ENCODE measurements around the gene HDHD5. TPM values are rescaled to one million over a fixed set of nuclear protein-coding genes. Genes with fewer than 3 reads are reported as not detected.

Gene HDHD5
- total RNA-seq, 1 experiment from 2014 or later, result 51.8 TPM

DNA sequence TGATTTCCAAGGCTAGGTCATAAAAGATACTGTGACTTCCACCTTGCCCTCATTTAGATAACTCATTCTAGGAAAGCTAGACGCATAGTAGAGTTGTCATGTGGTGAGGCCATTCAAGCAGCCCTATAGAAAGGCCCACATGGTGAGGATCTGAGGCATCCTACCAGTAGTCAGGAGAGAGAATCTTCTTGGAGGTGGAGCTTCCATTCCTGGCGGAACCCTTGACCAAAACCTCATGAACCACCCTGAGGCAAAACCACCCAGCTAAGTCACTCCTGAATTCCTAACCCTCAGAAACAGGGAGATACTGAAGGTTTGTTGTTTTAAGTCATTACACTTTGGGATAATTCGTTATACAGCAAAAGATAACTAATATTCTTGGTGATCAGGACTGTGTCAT is 2.9 kb upstream of the HDHD5 start:
- Mint-ChIP-seq H3K27ac (ENCODE audit: low read depth, unreplicated experiment) (no peak overlapping the region), H3K4me3 (ENCODE audit: unreplicated experiment) (no peak overlapping the region), H3K4me1 (ENCODE audit: insufficient read depth, unreplicated experiment) (no peaks in the 10 kb centered on the region), H3K9me3 (ENCODE audit: unreplicated experiment) (no peaks in the 10 kb centered on the region), H3K36me3 (ENCODE audit: insufficient read depth, unreplicated experiment) (no peaks in the 10 kb centered on the region), H3K27me3 (ENCODE audit: insufficient read depth, unreplicated experiment) (no peaks in the 10 kb centered on the region)
- intact Hi-C loops (cut with micrococcal nuclease), result no loop called here
- ChIA-PET POLR2A (interaction anchor here (0.6 to 1.0 kb wide), 2 partner anchors 11 to 87 kb away, joined by 3 read pairs; no protein-coding TSS in a partner anchor), CTCF (interaction anchor here (0.6 to 6.6 kb wide), 4 partner anchors 10 to 89 kb away, joined by 3 to 74 read pairs (median 4); no protein-coding TSS in a partner anchor)
- BruUV-seq (replicated peaks), result no TSS peak
- no peak for DNase-seq (ENCODE audit: unreplicated experiment)
- TF ChIP-seq, protein P1, sequence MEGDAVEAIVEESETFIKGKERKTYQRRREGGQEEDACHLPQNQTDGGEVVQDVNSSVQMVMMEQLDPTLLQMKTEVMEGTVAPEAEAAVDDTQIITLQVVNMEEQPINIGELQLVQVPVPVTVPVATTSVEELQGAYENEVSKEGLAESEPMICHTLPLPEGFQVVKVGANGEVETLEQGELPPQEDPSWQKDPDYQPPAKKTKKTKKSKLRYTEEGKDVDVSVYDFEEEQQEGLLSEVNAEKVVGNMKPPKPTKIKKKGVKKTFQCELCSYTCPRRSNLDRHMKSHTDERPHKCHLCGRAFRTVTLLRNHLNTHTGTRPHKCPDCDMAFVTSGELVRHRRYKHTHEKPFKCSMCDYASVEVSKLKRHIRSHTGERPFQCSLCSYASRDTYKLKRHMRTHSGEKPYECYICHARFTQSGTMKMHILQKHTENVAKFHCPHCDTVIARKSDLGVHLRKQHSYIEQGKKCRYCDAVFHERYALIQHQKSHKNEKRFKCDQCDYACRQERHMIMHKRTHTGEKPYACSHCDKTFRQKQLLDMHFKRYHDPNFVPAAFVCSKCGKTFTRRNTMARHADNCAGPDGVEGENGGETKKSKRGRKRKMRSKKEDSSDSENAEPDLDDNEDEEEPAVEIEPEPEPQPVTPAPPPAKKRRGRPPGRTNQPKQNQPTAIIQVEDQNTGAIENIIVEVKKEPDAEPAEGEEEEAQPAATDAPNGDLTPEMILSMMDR (IDR thresholded peaks at IDR 0.05; ENCODE audit: unreplicated experiment), result no peak

DNA sequence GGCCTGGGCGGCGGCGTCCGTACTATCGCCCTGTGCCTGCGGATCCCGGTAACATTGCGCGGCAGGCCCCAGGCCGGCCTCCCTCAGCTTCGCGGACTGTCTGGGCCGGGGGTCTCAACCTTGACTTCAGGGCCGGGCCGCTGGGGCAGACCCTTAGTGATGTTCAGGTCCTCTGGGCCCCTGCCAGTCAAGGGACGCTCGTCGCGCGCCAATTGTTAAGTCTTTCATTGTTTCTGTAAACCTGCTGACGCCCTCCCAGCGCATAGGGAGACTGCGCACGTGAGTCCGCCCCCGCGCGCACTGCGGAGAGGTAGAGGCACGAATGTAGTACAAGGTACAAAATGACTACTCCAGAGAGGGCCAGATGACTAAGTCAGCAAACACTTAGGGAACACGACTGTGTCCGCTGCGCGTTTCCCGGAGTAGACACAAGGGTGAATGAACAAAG is 451 bp upstream of the HDHD5 start:
- peaks cover 13% of the 10 kb centered on the region for H3K4me1 Mint-ChIP-seq (ENCODE audit: insufficient read depth, unreplicated experiment)
- H3K27ac Mint-ChIP-seq (ENCODE audit: low read depth, unreplicated experiment), result peak overlapping the region; percentile 75
- H3K36me3 Mint-ChIP-seq (ENCODE audit: insufficient read depth, unreplicated experiment), result peaks cover 6% of the 10 kb centered on the region
- BruUV-seq (replicated peaks), result no TSS peak
- DNase-seq (ENCODE audit: unreplicated experiment), result peak; percentile 62
- ChIA-PET CTCF (interaction anchor here (0.7 to 6.6 kb wide), 6 partner anchors 9 to 606 kb away, joined by 3 to 74 read pairs (median 5); no protein-coding TSS in a partner anchor), POLR2A (interaction anchor here (0.7 to 4.4 kb wide), 10 partner anchors 9 to 342 kb away, joined by 3 to 51 read pairs (median 3); no protein-coding TSS in a partner anchor)
- no peaks in the 10 kb centered on the region for H3K9me3 Mint-ChIP-seq (ENCODE audit: unreplicated experiment)
- H3K4me3 Mint-ChIP-seq (ENCODE audit: unreplicated experiment), result peak overlapping the region; percentile 86
- no peaks in the 10 kb centered on the region for H3K27me3 Mint-ChIP-seq (ENCODE audit: insufficient read depth, unreplicated experiment)
- intact Hi-C loops (cut with micrococcal nuclease), result loop anchor here (1.0 to 2.0 kb wide), 3 partner anchors 12 to 85 kb away; partner anchors contain the start of gene IL17RA
- TF ChIP-seq, protein P1 (IDR thresholded peaks at IDR 0.05; ENCODE audit: unreplicated experiment), result no peak

DNA sequence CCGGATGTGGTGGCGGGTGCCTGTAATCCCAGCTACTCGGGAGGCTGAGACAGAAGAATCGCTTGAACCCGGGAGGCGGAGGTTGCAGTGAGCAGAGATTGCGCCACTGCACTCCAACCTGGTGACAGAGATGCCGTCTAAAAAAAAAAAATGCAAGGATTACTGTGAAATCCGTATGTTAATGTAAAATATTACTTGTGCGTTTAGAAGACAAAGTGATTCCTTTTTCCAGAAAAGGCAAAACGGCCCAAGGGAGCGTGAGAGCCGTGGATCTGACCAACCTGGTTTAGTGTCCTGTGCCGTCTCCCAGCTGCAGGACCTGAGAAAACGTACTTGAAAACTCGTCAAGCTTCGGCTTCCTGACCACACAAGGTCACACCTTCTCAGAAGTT is 905 bp downstream of the HDHD5 start:
- BruUV-seq (replicated peaks), result no TSS peak
- intact Hi-C loops (cut with micrococcal nuclease), result loop anchor here (2.0 kb wide), 2 partner anchors 73 to 83 kb away; partner anchors contain the start of gene IL17RA
- DNase-seq (ENCODE audit: unreplicated experiment), result no peak
- H3K27me3 Mint-ChIP-seq (ENCODE audit: insufficient read depth, unreplicated experiment), result no peaks in the 10 kb centered on the region
- H3K27ac Mint-ChIP-seq (ENCODE audit: low read depth, unreplicated experiment), result peak overlapping the region; percentile 75
- TF ChIP-seq, protein P1 (IDR thresholded peaks at IDR 0.05; ENCODE audit: unreplicated experiment), result no peak
- CTCF ChIA-PET, result interaction anchor here (0.7 to 6.6 kb wide), 6 partner anchors 10 to 344 kb away, joined by 3 to 74 read pairs (median 4); no protein-coding TSS in a partner anchor
- H3K4me1 Mint-ChIP-seq (ENCODE audit: insufficient read depth, unreplicated experiment), result peaks cover 13% of the 10 kb centered on the region
- H3K4me3 Mint-ChIP-seq (ENCODE audit: unreplicated experiment), result peak overlapping the region; percentile 86
- POLR2A ChIA-PET, result interaction anchor here (0.7 to 4.4 kb wide), 8 partner anchors 10 to 481 kb away, joined by 3 to 51 read pairs (median 3); no protein-coding TSS in a partner anchor
- H3K36me3 Mint-ChIP-seq (ENCODE audit: insufficient read depth, unreplicated experiment), result peaks cover 6% of the 10 kb centered on the region
- no peaks in the 10 kb centered on the region for H3K9me3 Mint-ChIP-seq (ENCODE audit: unreplicated experiment)

DNA sequence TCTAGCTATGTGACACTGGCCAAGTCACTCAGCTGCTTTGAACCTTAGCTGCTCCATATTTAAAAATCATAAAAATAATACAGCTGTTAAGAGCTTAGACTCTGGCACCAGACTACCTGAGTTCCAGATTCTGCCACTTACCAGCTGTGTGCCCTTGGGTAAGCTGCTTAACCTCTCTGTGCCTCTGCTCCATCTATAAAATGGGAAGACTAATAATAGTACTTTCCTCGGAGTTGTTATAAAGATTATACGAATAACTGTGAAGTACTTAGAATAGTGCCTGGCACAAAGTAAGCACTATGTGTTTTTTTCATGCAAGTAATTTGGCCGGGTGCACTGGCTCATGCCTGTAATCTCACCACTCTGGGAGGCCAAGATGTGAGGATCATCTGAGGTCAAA is 1.4 kb downstream of the HDHD5 start:
- no peak for DNase-seq (ENCODE audit: unreplicated experiment)
- BruUV-seq (replicated peaks), result TSS peak; percentile 56
- ChIA-PET CTCF (interaction anchor here (0.7 to 6.6 kb wide), 8 partner anchors 9 to 722 kb away, joined by 3 to 74 read pairs (median 6); no protein-coding TSS in a partner anchor), POLR2A (interaction anchor here (0.7 to 4.4 kb wide), 7 partner anchors 11 to 481 kb away, joined by 3 to 51 read pairs (median 3); no protein-coding TSS in a partner anchor)
- Mint-ChIP-seq H3K27me3 (ENCODE audit: insufficient read depth, unreplicated experiment) (no peaks in the 10 kb centered on the region), H3K27ac (ENCODE audit: low read depth, unreplicated experiment) (peak overlapping the region; percentile 75), H3K4me3 (ENCODE audit: unreplicated experiment) (peak overlapping the region; percentile 86), H3K9me3 (ENCODE audit: unreplicated experiment) (no peaks in the 10 kb centered on the region), H3K36me3 (ENCODE audit: insufficient read depth, unreplicated experiment) (peaks cover 11% of the 10 kb centered on the region), H3K4me1 (ENCODE audit: insufficient read depth, unreplicated experiment) (peaks cover 13% of the 10 kb centered on the region)
- TF ChIP-seq, protein P1 (IDR thresholded peaks at IDR 0.05; ENCODE audit: unreplicated experiment), result no peak
- intact Hi-C loops (cut with micrococcal nuclease), result loop anchor here (2.0 kb wide), 2 partner anchors 73 to 83 kb away; partner anchors contain the start of gene IL17RA
